PC-9 (cell line): Measurements from ENCODE around the gene SLX1A. TPM values are rescaled to one million over a fixed set of nuclear protein-coding genes. Genes with fewer than 3 reads are reported as not detected.

Source experiments
- BruUV-seq: library from RNA; stranded (reverse); fragments of 400-500 nt; replicated peaks from 2 replicates; lab custom pipeline; 2021; lab: Mats Ljungman, UMichigan
- CTCF ChIA-PET: fragments of 300-600 bp; sonication (Branson Sonifier 250); formaldehyde crosslinking; loops from one replicate; lab custom pipeline; 2022; ENCODE audit warnings: antibody characterized with exemption; lab: Charles Lee
- POLR2A ChIA-PET: fragments of 300-600 bp; sonication (Branson Sonifier 250); formaldehyde crosslinking; loops from one replicate; lab custom pipeline; 2022; ENCODE audit warnings: antibody characterized with exemption; ENCODE audit not compliant: unreplicated experiment; lab: Charles Lee
- DNase-seq, 2 experiments: peaks; one replicate each; pipeline versions ENCODE4 v3.0.0 to v3.0.0-alpha.2; 2015 to 2022; ENCODE audit warnings: mixed read lengths in 1 of 2
- H2AFZ ChIP-seq: fragments of 200-600 bp; sonication (generic); 2 replicates; pipeline ENCODE4 v1.8.1; 2017; ENCODE audit warnings: antibody characterized with exemption
- H3F3A ChIP-seq: fragments of 200-600 bp; sonication (generic); 2 replicates; pipeline ENCODE4 v1.8.1; 2017; ENCODE audit warnings: antibody characterized with exemption, mild to moderate bottlenecking, low read depth; ENCODE audit not compliant: insufficient read depth
- H3K27ac ChIP-seq: fragments of 200-600 bp; sonication (generic); 2 replicates; pipeline ENCODE4 v1.6.1; 2016; ENCODE audit warnings: mixed run types
- H3K27me3 ChIP-seq: fragments of 200-600 bp; sonication (generic); 2 replicates; pipeline ENCODE4 v1.6.1; 2016; ENCODE audit warnings: low read depth, mixed run types; ENCODE audit not compliant: insufficient read depth
- H3K36me3 ChIP-seq: fragments of 200-600 bp; sonication (generic); 2 replicates; pipeline ENCODE4 v1.6.1; 2016; ENCODE audit warnings: low read depth, mixed run types
- H3K4me1 ChIP-seq: fragments of 200-600 bp; sonication (generic); replicated peaks from 2 replicates; pipeline ENCODE4 v1.6.1; 2016; ENCODE audit warnings: mixed run types; ENCODE audit not compliant: insufficient read depth
- H3K4me2 ChIP-seq: fragments of 200-600 bp; sonication (generic); 2 replicates; pipeline ENCODE4 v1.6.1; 2017; ENCODE audit warnings: mixed run types
- H3K4me3 ChIP-seq: fragments of 200-600 bp; sonication (generic); 2 replicates; pipeline ENCODE4 v1.6.1; 2016; ENCODE audit warnings: mixed run types
- H3K79me2 ChIP-seq: fragments of 200-600 bp; sonication (generic); 2 replicates; pipeline ENCODE4 v1.6.1; 2017; ENCODE audit warnings: low read depth, mixed run types
- H3K9me2 ChIP-seq: fragments of 200-600 bp; sonication (generic); 2 replicates; pipeline ENCODE4 v1.8.1; 2017; ENCODE audit warnings: mild to moderate bottlenecking; ENCODE audit not compliant: insufficient read depth
- H3K9me3 ChIP-seq: fragments of 200-600 bp; sonication (generic); 2 replicates; pipeline ENCODE4 v1.8.1; 2016; ENCODE audit warnings: low read depth; ENCODE audit not compliant: insufficient read depth
- H4K20me1 ChIP-seq: fragments of 200-600 bp; sonication (generic); 2 replicates; pipeline ENCODE4 v1.8.1; 2017; ENCODE audit not compliant: insufficient read depth
- EZH2 ChIP-seq: fragments of 200-600 bp; sonication (generic); IDR thresholded peaks from 2 replicates; pipeline ENCODE4 v1.8.0; 2017; ENCODE audit warnings: antibody characterized with exemption, low read depth
- intact Hi-C: fragments of 100-400 bp; cut with micrococcal nuclease; formaldehyde crosslinking; loops from one replicate; pipeline ENCODE4 v1.10.0; 2022; ENCODE audit not compliant: unreplicated experiment
- total RNA-seq: library from RNA; stranded (reverse); gene quantifications from 2 replicates; pipeline ENCODE4 v1.2.3, GENCODE V29; 2021
- TF ChIP-seq, protein P1 (sequence below): fragments of 200-600 bp; sonication (generic); conservative IDR thresholded peaks from 2 replicates; pipeline ENCODE4 v1.6.1; 2017; ENCODE audit warnings: mixed run types, antibody characterized with exemption, mild to moderate bottlenecking, moderate library complexity

SLX1A gene
- total RNA-seq, 1 experiment from 2014 or later = 100 TPM

DNA sequence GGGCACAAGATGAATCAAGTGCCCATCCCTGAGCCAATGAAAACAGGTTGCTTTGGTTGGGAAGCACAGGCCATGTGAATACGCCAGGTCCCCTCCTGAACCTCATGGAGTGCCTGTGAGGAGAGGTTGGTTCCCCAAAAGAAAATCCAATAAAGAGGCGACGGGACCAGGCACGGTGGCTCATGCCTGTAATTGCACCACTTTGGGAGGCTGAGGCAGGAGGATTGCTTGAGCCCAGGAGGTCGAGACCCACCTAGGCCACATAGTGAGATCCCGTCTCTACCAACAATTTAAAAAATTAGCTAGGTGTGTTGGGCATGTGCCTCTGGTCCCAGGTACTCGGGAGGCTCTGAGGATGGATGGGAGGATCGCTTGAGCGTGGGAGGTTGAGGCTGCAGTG lies 13.7 kb upstream of the SLX1A start:
- Histone ChIP-seq H3K36me3 (no peaks in the 10 kb centered on the region), H4K20me1 (no peaks in the 10 kb centered on the region), H3K27me3 (no peaks in the 10 kb centered on the region), H3K9me2 (no peaks in the 10 kb centered on the region), H3K79me2 (no peaks in the 10 kb centered on the region), H2AFZ (no peak overlapping the region), H3K27ac (no peak overlapping the region), H3K4me1 (peaks cover 14% of the 10 kb centered on the region), H3F3A (peaks cover 20% of the 10 kb centered on the region; the same call in 1 of the 2 replicates), H3K9me3 (no peaks in the 10 kb centered on the region), H3K4me2 (no peak overlapping the region), H3K4me3 (no peak overlapping the region)
- DNase-seq = no peak
- BruUV-seq = no TSS peak
- ChIA-PET CTCF (interaction anchor here (0.6 kb wide), 2 partner anchors 88 to 221 kb away, joined by 3 to 8 read pairs; no protein-coding TSS in a partner anchor), POLR2A (interaction anchor here (0.7 kb wide), 1 partner anchor 276 kb away, joined by 3 read pairs; no protein-coding TSS in a partner anchor)
- TF ChIP-seq EZH2 = no peak
- TF ChIP-seq, protein P1, sequence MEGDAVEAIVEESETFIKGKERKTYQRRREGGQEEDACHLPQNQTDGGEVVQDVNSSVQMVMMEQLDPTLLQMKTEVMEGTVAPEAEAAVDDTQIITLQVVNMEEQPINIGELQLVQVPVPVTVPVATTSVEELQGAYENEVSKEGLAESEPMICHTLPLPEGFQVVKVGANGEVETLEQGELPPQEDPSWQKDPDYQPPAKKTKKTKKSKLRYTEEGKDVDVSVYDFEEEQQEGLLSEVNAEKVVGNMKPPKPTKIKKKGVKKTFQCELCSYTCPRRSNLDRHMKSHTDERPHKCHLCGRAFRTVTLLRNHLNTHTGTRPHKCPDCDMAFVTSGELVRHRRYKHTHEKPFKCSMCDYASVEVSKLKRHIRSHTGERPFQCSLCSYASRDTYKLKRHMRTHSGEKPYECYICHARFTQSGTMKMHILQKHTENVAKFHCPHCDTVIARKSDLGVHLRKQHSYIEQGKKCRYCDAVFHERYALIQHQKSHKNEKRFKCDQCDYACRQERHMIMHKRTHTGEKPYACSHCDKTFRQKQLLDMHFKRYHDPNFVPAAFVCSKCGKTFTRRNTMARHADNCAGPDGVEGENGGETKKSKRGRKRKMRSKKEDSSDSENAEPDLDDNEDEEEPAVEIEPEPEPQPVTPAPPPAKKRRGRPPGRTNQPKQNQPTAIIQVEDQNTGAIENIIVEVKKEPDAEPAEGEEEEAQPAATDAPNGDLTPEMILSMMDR = no peak
- intact Hi-C loops = no loop called here

DNA sequence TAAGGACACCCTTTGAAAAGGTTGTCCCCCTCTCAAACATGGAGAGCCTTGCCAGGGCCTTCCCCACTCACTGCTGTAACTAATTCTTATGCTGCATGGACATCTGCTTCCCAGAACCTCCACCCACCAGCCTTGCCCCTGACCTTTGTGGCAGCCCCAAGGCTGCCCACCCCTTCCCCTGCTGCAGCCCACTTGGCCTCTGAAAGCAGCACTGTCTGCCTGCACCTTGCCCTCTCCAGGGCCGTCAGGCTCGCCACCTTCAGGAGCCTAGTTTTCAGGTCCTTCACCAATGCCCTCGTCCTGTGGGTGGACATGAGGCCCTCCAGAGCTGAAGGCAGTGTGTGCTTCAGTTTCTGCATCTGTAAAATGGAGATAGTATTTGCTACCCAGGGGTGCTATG lies 12.9 kb upstream of the SLX1A start:
- DNase-seq = no peak
- intact Hi-C loops = no loop called here
- H3K79me2 ChIP-seq = no peaks in the 10 kb centered on the region
- H3K4me1 ChIP-seq = peaks cover 14% of the 10 kb centered on the region
- no peak overlapping the region for H3K4me2 ChIP-seq
- H3K36me3 ChIP-seq = no peaks in the 10 kb centered on the region
- ChIA-PET POLR2A (interaction anchor here (0.6 kb wide), 1 partner anchor 238 kb away, joined by 3 read pairs; no protein-coding TSS in a partner anchor), CTCF (interaction anchor here (0.6 kb wide), 1 partner anchor 24 kb away, joined by 4 read pairs; no protein-coding TSS in a partner anchor)
- H3F3A ChIP-seq = peaks cover 24% of the 10 kb centered on the region; the same call in 1 of the 2 replicates
- no peak overlapping the region for H3K27ac ChIP-seq
- no peak overlapping the region for H2AFZ ChIP-seq
- no peaks in the 10 kb centered on the region for H4K20me1 ChIP-seq
- no peak overlapping the region for H3K4me3 ChIP-seq
- TF ChIP-seq, protein P1 = no peak
- TF ChIP-seq EZH2 = no peak
- no peaks in the 10 kb centered on the region for H3K9me2 ChIP-seq
- H3K9me3 ChIP-seq = no peaks in the 10 kb centered on the region
- H3K27me3 ChIP-seq = no peaks in the 10 kb centered on the region
- BruUV-seq = no TSS peak

DNA sequence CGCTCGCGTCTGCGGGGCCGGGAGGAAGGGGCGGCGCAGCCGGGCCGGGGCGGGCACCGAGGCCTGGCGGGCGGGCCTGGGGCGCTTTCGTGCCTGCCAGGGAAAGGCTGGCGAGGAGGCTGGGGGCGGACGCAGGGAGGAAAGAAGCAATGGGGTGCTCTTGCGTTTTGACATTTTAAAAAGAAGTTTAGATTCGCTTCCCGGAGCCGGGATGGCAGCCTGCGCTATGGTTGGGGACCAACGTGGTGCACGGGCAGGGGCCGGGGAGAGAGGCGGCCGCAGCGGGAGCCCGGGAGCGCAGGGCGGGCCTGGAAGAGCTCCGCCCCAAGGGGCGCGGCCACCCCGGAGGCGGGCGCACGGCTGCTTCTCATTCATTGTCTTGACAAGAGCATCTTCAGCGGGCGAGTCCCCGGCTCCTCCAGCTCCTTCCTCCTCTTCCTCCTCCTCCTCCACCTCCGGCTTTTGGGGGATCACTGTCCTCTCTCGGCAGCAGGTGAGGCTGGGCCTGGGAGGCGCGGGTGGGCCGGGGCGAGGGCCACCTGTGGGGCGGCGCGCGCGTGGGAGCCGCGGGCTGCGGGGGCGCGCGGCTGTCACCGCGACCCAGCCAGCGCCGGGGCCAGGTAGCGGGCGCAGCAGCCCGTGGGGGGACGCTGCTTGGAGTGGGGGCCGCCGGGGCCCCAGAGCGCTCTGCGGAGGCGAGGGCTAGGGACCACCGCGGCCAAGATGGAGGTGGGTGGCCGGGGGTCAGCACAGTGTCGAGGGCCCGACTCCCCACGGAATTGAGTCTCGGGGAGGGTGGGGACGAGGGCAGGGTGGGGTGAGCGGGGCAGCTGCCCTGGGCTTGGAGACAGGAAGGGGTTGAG lies 10.2 kb upstream of the SLX1A start, which contains the start of gene CORO1A:
CORO1A (plus strand) TSS at position 370 of the 863 bp plus-strand sequence. CDS start 1,608 bp downstream, outside the sequence.
- no TSS peak for BruUV-seq
- POLR2A ChIA-PET = interaction anchor here (0.9 kb wide), 1 partner anchor 716 kb away, joined by 5 read pairs; no protein-coding TSS in a partner anchor
- H3K4me3 ChIP-seq = peak within 1 kb of the TSS; percentile 69
- H3K4me2 ChIP-seq = peak within 1 kb of the TSS; percentile 87
- H3F3A ChIP-seq = peaks cover 24% of the 10 kb centered on the region; the same call in 1 of the 2 replicates
- DNase-seq = peak; percentile 61 to 91
- TF ChIP-seq, protein P1 = no peak
- no peak for TF ChIP-seq EZH2
- H4K20me1 ChIP-seq = no peaks in the 10 kb centered on the region
- no peaks in the 10 kb centered on the region for H3K27me3 ChIP-seq
- CTCF ChIA-PET = interaction anchor here (0.6 kb wide), 2 partner anchors 71 to 72 kb away, joined by 3 to 11 read pairs; no protein-coding TSS in a partner anchor
- H3K79me2 ChIP-seq = no peaks in the 10 kb centered on the region
- H3K27ac ChIP-seq = peak within 1 kb of the TSS; percentile 71
- no peaks in the 10 kb centered on the region for H3K9me3 ChIP-seq
- peaks cover 8% of the 10 kb centered on the region for H3K4me1 ChIP-seq
- H3K9me2 ChIP-seq = no peaks in the 10 kb centered on the region
- H3K36me3 ChIP-seq = no peaks in the 10 kb centered on the region
- intact Hi-C loops = no loop called here
- peak within 1 kb of the TSS; percentile 85 for H2AFZ ChIP-seq
